ENCODE results near the gene VGLL3.
"Not testable (repeated sequence)": the region's sequence is repeated elsewhere in the genome, so short reads cannot be mapped to it uniquely, and the experiment has no call there.

VGLL3 gene

DNA sequence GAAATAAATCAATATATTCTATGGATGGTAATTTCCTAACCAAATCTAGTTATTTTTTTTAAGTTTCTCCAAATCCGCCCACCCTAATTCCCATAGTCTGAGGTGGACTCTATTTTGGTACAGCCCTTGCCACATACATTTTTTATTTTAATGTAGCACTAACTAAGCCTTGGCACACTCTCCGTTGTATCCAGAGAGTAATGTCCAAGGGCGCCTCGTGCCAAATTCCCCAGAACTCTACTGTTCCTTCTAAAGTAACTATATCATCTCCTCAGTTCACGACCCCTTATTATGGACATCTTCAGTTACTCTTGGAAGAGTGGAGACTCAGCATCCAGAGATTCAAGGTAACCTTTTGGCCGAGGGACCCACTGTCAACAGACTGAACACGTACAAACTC is 1.3 kb downstream of the VGLL3 start:
- H3K9me3 ChIP-seq (ENCODE audit: control insufficient read depth, low read length): no peaks in the 10 kb centered on the region
- no peaks in the 10 kb centered on the region for H3K36me3 ChIP-seq (ENCODE audit: control insufficient read depth, insufficient read depth, low read length)
- peak overlapping the region; percentile 59 for H3K4me3 ChIP-seq (ENCODE audit: extremely low read depth, insufficient read depth, low read length, poor library complexity, severe bottlenecking)
- WGBS, 2 experiments (ENCODE audit: insufficient coverage in 2 of 2): 70 to 71% methylated on average over 1 to 3 of the region's 7 CpGs
- peaks cover 22% of the 10 kb centered on the region for H3K4me1 ChIP-seq (ENCODE audit: control insufficient read depth, insufficient read depth, low read length, poor library complexity, severe bottlenecking)
- no peak overlapping the region for H3K27ac ChIP-seq (ENCODE audit: low read depth, low read length, severe bottlenecking)

GRCh38 chr3:86989006-86989405 is 1.9 kb downstream of the VGLL3 start:
- Histone ChIP-seq H3K36me3 (ENCODE audit: control insufficient read depth, insufficient read depth, low read length) (no peaks in the 10 kb centered on the region), H3K27ac (ENCODE audit: low read depth, low read length, severe bottlenecking) (no peak overlapping the region), H3K4me1 (ENCODE audit: control insufficient read depth, insufficient read depth, low read length, poor library complexity, severe bottlenecking) (peaks cover 22% of the 10 kb centered on the region), H3K4me3 (ENCODE audit: extremely low read depth, insufficient read depth, low read length, poor library complexity, severe bottlenecking) (no peak overlapping the region), H3K9me3 (ENCODE audit: control insufficient read depth, low read length) (no peaks in the 10 kb centered on the region)
- WGBS, 2 experiments (ENCODE audit: insufficient coverage in 2 of 2): no CpG with 5 or more reads among the region's 1 CpG

DNA sequence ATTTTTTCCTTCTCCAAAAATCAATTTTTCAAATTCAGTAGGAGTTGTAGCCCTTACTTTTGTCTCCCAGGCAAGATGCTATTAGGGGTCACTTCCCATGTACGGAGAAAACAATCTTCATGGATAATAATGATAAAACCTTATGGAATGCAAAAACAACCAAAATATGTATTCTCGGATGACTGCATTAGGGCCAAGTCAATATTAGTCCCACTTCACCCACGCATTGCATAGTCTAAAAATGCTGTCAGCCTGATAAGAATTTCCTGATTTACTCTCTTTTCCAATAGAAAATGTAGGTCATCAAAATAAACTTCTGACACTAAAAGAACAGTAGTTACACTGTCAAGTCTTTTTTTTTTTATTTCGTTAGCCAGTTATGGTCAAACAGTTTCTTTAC is 2.7 kb downstream of the VGLL3 start:
- H3K27ac ChIP-seq (ENCODE audit: low read depth, low read length, severe bottlenecking): no peak overlapping the region
- no peak overlapping the region for H3K4me3 ChIP-seq (ENCODE audit: extremely low read depth, insufficient read depth, low read length, poor library complexity, severe bottlenecking)
- WGBS, 2 experiments (ENCODE audit: insufficient coverage in 2 of 2): 80 to 94% methylated on average over 1 to 3 of the region's 4 CpGs
- H3K9me3 ChIP-seq (ENCODE audit: control insufficient read depth, low read length): no peaks in the 10 kb centered on the region
- peaks cover 17% of the 10 kb centered on the region for H3K4me1 ChIP-seq (ENCODE audit: control insufficient read depth, insufficient read depth, low read length, poor library complexity, severe bottlenecking)
- no peaks in the 10 kb centered on the region for H3K36me3 ChIP-seq (ENCODE audit: control insufficient read depth, insufficient read depth, low read length)

GRCh38 chr3:86987421-86987715 is 3.6 kb downstream of the VGLL3 start:
- Histone ChIP-seq H3K4me1 (ENCODE audit: control insufficient read depth, insufficient read depth, low read length, poor library complexity, severe bottlenecking) (peaks cover 14% of the 10 kb centered on the region), H3K4me3 (ENCODE audit: extremely low read depth, insufficient read depth, low read length, poor library complexity, severe bottlenecking) (no peak overlapping the region), H3K9me3 (ENCODE audit: control insufficient read depth, low read length) (no peaks in the 10 kb centered on the region), H3K36me3 (ENCODE audit: control insufficient read depth, insufficient read depth, low read length) (no peaks in the 10 kb centered on the region), H3K27ac (ENCODE audit: low read depth, low read length, severe bottlenecking) (no peak overlapping the region)
- WGBS, 2 experiments (ENCODE audit: insufficient coverage in 2 of 2): 80% methylated on average over 1 of the region's 1 CpG; no CpG with 5 or more reads in 1 of the 2 experiments

- no peaks in the 10 kb centered on the region for H3K36me3 ChIP-seq (ENCODE audit: control insufficient read depth, insufficient read depth, low read length)
- no peak overlapping the region for H3K4me3 ChIP-seq (ENCODE audit: extremely low read depth, insufficient read depth, low read length, poor library complexity, severe bottlenecking)
- no peaks in the 10 kb centered on the region for H3K9me3 ChIP-seq (ENCODE audit: control insufficient read depth, low read length)
- WGBS, 2 experiments (ENCODE audit: insufficient coverage in 2 of 2): 88% methylated on average over 1 of the region's 6 CpGs; no CpG with 5 or more reads in 1 of the 2 experiments
- peaks cover 12% of the 10 kb centered on the region for H3K4me1 ChIP-seq (ENCODE audit: control insufficient read depth, insufficient read depth, low read length, poor library complexity, severe bottlenecking)
- H3K27ac ChIP-seq (ENCODE audit: low read depth, low read length, severe bottlenecking): no peak overlapping the region
These were observed 4.1 kb downstream of the VGLL3 start for GRCh38 chr3:86986671-86987420.

DNA sequence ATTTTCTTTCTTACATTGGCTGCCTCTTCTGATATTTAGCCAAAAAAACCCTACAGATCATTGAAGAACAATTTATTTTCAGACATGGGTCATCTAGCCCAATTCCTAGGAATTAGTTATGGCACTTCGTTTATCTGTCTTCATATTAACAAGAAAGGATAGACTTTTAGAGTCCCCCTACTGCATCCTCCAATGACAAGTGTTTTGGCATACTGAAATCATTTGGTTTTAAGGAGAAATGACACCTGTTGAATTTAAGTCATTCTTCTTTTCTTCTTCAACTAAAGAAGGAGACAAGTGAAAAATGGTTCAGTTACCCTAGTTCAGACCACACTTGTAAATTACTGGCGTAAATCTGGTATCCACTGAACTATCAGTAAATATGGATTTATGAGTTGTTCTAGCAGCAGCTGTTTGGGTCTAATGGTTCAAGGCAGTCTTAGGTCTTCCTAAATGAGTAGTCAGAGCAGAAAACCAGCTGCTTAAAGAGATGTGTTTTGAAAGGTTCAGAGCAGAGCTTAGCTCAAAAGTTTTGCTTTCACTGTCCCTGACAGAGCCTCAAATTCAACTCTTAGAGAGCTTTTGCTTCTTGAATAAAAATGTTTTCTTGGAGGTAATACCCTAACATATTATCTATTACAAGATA is 5.6 kb downstream of the VGLL3 start:
- no peak overlapping the region for H3K4me3 ChIP-seq (ENCODE audit: extremely low read depth, insufficient read depth, low read length, poor library complexity, severe bottlenecking)
- 80% methylated on average over 1 of the region's 2 CpGs; no CpG with 5 or more reads in 1 of the 2 experiments for WGBS, 2 experiments (ENCODE audit: insufficient coverage in 2 of 2)
- H3K4me1 ChIP-seq (ENCODE audit: control insufficient read depth, insufficient read depth, low read length, poor library complexity, severe bottlenecking): peaks cover 6% of the 10 kb centered on the region
- H3K27ac ChIP-seq (ENCODE audit: low read depth, low read length, severe bottlenecking): no peak overlapping the region
- no peaks in the 10 kb centered on the region for H3K9me3 ChIP-seq (ENCODE audit: control insufficient read depth, low read length)
- H3K36me3 ChIP-seq (ENCODE audit: control insufficient read depth, insufficient read depth, low read length): no peaks in the 10 kb centered on the region

- no peaks in the 10 kb centered on the region for H3K36me3 ChIP-seq (ENCODE audit: control insufficient read depth, insufficient read depth, low read length)
- no peak overlapping the region for H3K27ac ChIP-seq (ENCODE audit: low read depth, low read length, severe bottlenecking)
- no CpG with 5 or more reads among the region's 2 CpGs for WGBS, 2 experiments (ENCODE audit: insufficient coverage in 2 of 2)
- peaks cover 6% of the 10 kb centered on the region for H3K4me1 ChIP-seq (ENCODE audit: control insufficient read depth, insufficient read depth, low read length, poor library complexity, severe bottlenecking)
- H3K9me3 ChIP-seq (ENCODE audit: control insufficient read depth, low read length): no peaks in the 10 kb centered on the region
- no peak overlapping the region for H3K4me3 ChIP-seq (ENCODE audit: extremely low read depth, insufficient read depth, low read length, poor library complexity, severe bottlenecking)
These were observed 6.7 kb downstream of the VGLL3 start for GRCh38 chr3:86984271-86984670.

GRCh38 chr3:86982883-86983282 is 8.1 kb downstream of the VGLL3 start:
- no CpG with 5 or more reads among the region's 2 CpGs for WGBS, 2 experiments (ENCODE audit: insufficient coverage in 2 of 2)
- Histone ChIP-seq H3K4me3 (ENCODE audit: extremely low read depth, insufficient read depth, low read length, poor library complexity, severe bottlenecking) (no peak overlapping the region), H3K36me3 (ENCODE audit: control insufficient read depth, insufficient read depth, low read length) (no peaks in the 10 kb centered on the region), H3K9me3 (ENCODE audit: control insufficient read depth, low read length) (no peaks in the 10 kb centered on the region), H3K27ac (ENCODE audit: low read depth, low read length, severe bottlenecking) (no peak overlapping the region), H3K4me1 (ENCODE audit: control insufficient read depth, insufficient read depth, low read length, poor library complexity, severe bottlenecking) (peaks cover 10% of the 10 kb centered on the region)

- H3K4me3 ChIP-seq (ENCODE audit: extremely low read depth, insufficient read depth, low read length, poor library complexity, severe bottlenecking): no peak overlapping the region
- H3K9me3 ChIP-seq (ENCODE audit: control insufficient read depth, low read length): no peaks in the 10 kb centered on the region
- 96 to 98% methylated on average over 4 to 5 of the region's 6 CpGs for WGBS, 2 experiments (ENCODE audit: insufficient coverage in 2 of 2)
- H3K4me1 ChIP-seq (ENCODE audit: control insufficient read depth, insufficient read depth, low read length, poor library complexity, severe bottlenecking): peaks cover 11% of the 10 kb centered on the region
- H3K27ac ChIP-seq (ENCODE audit: low read depth, low read length, severe bottlenecking): no peak overlapping the region
- H3K36me3 ChIP-seq (ENCODE audit: control insufficient read depth, insufficient read depth, low read length): no peaks in the 10 kb centered on the region
These were observed 12.8 kb downstream of the VGLL3 start for GRCh38 chr3:86978111-86978551.

DNA sequence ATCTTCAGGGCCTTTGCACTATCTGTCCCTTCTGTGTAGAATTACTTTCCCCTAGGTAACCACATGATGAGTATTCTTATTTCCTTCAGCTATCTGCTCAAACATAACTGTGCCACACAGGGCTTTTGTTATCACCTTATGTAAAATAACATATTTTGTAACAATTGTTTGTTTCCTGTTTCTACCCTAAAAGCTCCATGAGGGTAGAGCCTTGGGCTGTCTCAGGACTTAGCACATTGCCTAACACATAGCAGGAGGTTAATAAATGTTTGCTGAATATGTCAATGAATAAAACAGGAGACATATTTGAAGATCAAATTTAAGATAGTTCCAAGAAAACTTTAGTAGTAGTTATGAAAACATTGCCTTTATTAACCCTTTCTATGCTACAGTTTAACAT is 14.7 kb downstream of the VGLL3 start:
- Histone ChIP-seq H3K27ac (ENCODE audit: low read depth, low read length, severe bottlenecking) (no peak overlapping the region), H3K4me3 (ENCODE audit: extremely low read depth, insufficient read depth, low read length, poor library complexity, severe bottlenecking) (no peak overlapping the region), H3K9me3 (ENCODE audit: control insufficient read depth, low read length) (no peaks in the 10 kb centered on the region), H3K4me1 (ENCODE audit: control insufficient read depth, insufficient read depth, low read length, poor library complexity, severe bottlenecking) (peaks cover 11% of the 10 kb centered on the region), H3K36me3 (ENCODE audit: control insufficient read depth, insufficient read depth, low read length) (no peaks in the 10 kb centered on the region)

- not testable (repeated sequence) for H3K9me3 ChIP-seq (ENCODE audit: control insufficient read depth, low read length); H3K27ac ChIP-seq (ENCODE audit: low read depth, low read length, severe bottlenecking); H3K36me3 ChIP-seq (ENCODE audit: control insufficient read depth, insufficient read depth, low read length); H3K4me3 ChIP-seq (ENCODE audit: extremely low read depth, insufficient read depth, low read length, poor library complexity, severe bottlenecking)
- 90 to 93% methylated on average over 3 to 6 of the region's 8 CpGs for WGBS, 2 experiments (ENCODE audit: insufficient coverage in 2 of 2)
- peaks cover 11% of the 10 kb centered on the region for H3K4me1 ChIP-seq (ENCODE audit: control insufficient read depth, insufficient read depth, low read length, poor library complexity, severe bottlenecking)
These were observed 16.8 kb downstream of the VGLL3 start for GRCh38 chr3:86974177-86974576.
